Brain microvascular endothelial cell (primary cell): ENCODE results near the gene BTBD9.

ENCODE experiments used
- DNase-seq: peaks from one replicate; pipeline ENCODE4 v3.0.0-alpha.2; 2020
- H3K27ac ChIP-seq: fragments of 250-450 bp; sonication (Bioruptor Pico); 2 replicates; pipeline ENCODE4 v1.5.1; 2020; ENCODE audit warnings: mild to moderate bottlenecking, moderate library complexity
- H3K27me3 ChIP-seq: fragments of 250-450 bp; sonication (Bioruptor Pico); replicated peaks from 2 replicates; pipeline ENCODE4 v1.5.1; 2020; ENCODE audit warnings: mild to moderate bottlenecking
- H3K36me3 ChIP-seq: fragments of 250-450 bp; sonication (Bioruptor Pico); replicated peaks from 2 replicates; pipeline ENCODE4 v1.5.1; 2020; ENCODE audit warnings: mild to moderate bottlenecking
- H3K4me3 ChIP-seq: 2 replicates; pipeline ENCODE4 v1.5.1; 2011; ENCODE audit warnings: low read depth, mild to moderate bottlenecking, control low read depth, low read length, moderate library complexity
- in situ Hi-C: cut with HindIII; loops from 2 replicates; pipeline ENCODE4 v1.10.0; 2017; ENCODE audit warnings: low sequenced_read_pairs, low pct_ligation_motif_present
- TF ChIP-seq, protein P1 (sequence below): IDR thresholded peaks from 2 replicates; pipeline ENCODE4 v1.5.1; 2011; ENCODE audit warnings: low read depth, mild to moderate bottlenecking, moderate library complexity, low read length, control low read depth, inconsistent platforms; ENCODE audit errors: missing control alignments

BTBD9 gene

DNA sequence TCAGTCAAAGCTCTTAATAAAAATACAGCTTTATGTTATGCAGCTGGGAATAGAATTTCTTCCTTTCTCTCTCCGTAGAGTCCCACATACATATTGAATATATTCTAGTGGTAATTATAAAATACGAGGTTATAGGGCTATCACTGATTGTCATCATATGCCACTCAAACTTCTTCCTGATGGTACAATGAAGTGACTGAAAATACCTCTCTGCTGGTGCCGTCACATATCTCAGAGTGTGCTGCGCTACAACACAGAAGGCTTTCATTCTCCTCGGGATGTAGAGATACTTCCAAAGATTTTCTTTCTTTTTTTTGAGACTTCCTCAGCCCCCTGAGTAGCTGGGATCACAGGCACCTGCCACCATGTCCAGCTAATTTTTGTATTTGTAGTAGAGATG lies 249.9 kb downstream of the BTBD9 start:
- DNase-seq = no peak
- Histone ChIP-seq H3K4me3 (no peak overlapping the region), H3K27ac (no peak overlapping the region), H3K27me3 (no peaks in the 10 kb centered on the region), H3K36me3 (no peaks in the 10 kb centered on the region)
- TF ChIP-seq, protein P1, sequence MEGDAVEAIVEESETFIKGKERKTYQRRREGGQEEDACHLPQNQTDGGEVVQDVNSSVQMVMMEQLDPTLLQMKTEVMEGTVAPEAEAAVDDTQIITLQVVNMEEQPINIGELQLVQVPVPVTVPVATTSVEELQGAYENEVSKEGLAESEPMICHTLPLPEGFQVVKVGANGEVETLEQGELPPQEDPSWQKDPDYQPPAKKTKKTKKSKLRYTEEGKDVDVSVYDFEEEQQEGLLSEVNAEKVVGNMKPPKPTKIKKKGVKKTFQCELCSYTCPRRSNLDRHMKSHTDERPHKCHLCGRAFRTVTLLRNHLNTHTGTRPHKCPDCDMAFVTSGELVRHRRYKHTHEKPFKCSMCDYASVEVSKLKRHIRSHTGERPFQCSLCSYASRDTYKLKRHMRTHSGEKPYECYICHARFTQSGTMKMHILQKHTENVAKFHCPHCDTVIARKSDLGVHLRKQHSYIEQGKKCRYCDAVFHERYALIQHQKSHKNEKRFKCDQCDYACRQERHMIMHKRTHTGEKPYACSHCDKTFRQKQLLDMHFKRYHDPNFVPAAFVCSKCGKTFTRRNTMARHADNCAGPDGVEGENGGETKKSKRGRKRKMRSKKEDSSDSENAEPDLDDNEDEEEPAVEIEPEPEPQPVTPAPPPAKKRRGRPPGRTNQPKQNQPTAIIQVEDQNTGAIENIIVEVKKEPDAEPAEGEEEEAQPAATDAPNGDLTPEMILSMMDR = no peak
- in situ Hi-C loops = no loop called here

DNA sequence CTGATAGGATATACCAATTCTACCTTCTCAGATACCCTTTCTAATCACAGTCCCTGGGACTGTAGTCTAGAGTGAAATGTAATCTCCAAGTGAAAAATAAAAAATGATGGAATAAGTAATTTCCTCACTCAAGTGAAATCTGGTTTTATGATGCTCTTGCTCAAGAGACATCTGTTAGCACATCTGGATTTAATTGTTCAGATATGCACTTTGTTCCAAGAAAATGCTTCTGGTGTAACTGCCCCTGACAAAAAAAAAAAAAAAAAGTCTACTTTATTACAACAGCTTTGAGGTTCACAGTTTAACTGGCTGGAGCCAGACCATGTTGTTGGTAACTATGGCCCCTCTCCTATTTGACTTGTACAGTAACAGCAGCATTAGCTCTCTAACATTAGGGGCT lies 251.8 kb downstream of the BTBD9 start:
- H3K27ac ChIP-seq = no peak overlapping the region
- no peak for DNase-seq
- in situ Hi-C loops = no loop called here

DNA sequence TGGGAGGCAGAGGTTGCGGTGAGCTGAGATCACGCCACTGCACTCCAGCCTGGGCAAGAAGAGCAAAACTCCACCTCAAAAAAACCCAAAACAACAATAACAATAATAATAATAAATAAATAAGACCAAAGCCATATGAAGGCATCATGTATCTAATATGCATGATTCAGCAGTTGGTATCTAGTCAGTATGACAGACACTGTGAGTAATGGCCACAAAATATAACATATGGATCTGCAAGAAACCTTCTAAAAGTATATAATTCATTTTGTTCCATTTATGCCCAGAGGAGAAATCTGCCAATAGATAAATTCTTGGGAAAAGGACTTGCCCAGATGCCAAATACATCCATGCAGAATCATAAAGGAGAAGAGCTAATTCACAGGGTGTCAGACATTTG lies 252.3 kb downstream of the BTBD9 start:
- DNase-seq = no peak
- Histone ChIP-seq H3K36me3 (no peaks in the 10 kb centered on the region), H3K27ac (no peak overlapping the region), H3K4me3 (no peak overlapping the region), H3K27me3 (no peaks in the 10 kb centered on the region)
- TF ChIP-seq, protein P1 = no peak
- in situ Hi-C loops = no loop called here

More for the DNA sequence above, 251.8 kb downstream of the BTBD9 start:
- no peaks in the 10 kb centered on the region for H3K27me3 ChIP-seq
- H3K4me3 ChIP-seq = no peak overlapping the region
- H3K36me3 ChIP-seq = no peaks in the 10 kb centered on the region
- TF ChIP-seq, protein P1 = no peak

DNA sequence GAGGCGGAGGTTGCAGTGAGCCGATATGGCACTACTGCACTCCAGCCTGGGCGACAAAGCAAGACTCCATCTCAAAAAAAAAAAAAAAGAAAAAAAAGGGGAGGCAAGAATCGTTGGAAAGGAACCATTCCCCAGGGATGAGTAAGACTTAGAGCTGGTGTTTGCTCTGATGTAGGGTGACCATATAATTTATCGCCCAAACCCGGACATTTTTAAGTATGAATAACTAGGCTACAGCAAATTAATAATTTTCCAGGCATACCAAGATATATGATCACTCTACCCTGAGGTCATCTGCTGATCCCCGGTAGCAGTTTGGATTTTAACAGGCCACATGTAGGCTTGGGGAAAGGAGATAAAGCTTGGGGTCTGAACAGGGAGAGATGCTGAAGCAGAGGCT lies 260.9 kb downstream of the BTBD9 start:
- in situ Hi-C loops = no loop called here
- Histone ChIP-seq H3K27ac (no peak overlapping the region), H3K4me3 (no peak overlapping the region), H3K27me3 (no peaks in the 10 kb centered on the region), H3K36me3 (no peaks in the 10 kb centered on the region)
- DNase-seq = no peak
- TF ChIP-seq, protein P1 = no peak

DNA sequence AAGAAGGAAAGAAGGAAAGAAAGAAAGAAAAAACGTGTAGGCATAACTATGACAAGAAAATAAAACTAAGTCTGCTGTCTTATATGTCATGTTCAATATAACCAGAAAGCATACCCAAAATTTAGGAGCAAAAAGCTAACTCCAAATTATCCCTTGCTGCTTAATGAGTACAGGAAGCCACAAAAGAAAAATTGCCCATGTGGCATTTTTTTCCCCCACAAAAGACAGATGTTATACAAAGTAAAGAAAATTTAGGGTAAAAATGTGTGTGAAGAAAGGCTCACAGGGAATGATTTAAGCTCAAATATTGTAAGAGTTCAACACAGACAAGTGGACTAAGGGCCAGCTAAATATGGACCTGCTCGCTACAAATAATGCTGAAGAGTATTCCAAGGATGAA lies 263.8 kb downstream of the BTBD9 start:
- Histone ChIP-seq H3K4me3 (no peak overlapping the region), H3K27ac (no peak overlapping the region), H3K36me3 (no peaks in the 10 kb centered on the region), H3K27me3 (no peaks in the 10 kb centered on the region)
- in situ Hi-C loops = no loop called here
- DNase-seq = no peak
- TF ChIP-seq, protein P1 = no peak

DNA sequence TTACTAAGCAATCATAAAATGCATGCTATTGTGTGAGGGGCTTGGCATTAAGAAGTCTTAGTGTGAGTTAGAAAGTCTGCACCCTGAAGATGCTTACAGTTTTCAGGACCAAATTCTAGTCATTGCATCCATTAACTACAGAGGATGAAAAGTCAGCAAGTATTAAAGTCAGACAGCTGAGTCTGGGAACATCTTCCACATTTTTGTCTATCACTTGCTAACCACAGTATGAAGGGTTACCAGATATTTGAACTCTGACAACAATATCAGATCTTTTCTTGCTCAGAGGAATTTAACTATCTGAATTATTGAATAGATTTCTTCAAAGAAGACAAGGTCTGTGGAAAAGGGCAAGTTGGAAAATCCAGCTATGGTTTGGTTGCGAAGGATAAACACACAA lies 264.4 kb downstream of the BTBD9 start:
- Histone ChIP-seq H3K4me3 (no peak overlapping the region), H3K27ac (no peak overlapping the region), H3K36me3 (no peaks in the 10 kb centered on the region), H3K27me3 (no peaks in the 10 kb centered on the region)
- TF ChIP-seq, protein P1 = no peak
- DNase-seq = no peak
- in situ Hi-C loops = no loop called here
